ENCODE results near the gene BEGAIN. TPM values are rescaled to one million over a fixed set of nuclear protein-coding genes. Genes with fewer than 3 reads are reported as not detected.

The BEGAIN gene
- total RNA-seq, 1 donor from 2014 or later = under 0.01 TPM

DNA sequence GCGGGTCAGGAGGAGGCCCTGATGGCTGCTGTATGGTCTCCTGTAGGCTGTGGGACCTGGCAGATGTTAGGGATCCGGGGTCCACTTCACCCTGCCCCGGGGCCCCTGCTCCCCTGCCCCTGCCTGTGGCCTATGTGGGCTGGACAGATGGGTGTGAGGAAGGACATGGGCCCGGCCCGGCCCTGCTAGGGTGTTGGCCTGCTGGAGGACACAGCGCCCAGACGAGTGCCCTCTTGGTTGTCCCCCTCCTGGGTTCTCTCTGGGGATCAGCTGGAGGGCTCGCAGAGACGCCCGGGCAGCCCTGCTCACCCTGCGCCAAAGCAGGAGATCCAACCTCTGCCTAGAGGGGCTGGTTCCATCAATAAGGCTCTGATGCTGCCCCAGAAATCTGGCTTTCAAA, 36.2 kb downstream of the BEGAIN start:
- DNase-seq (ENCODE audit: low read depth in 2 of 2) = no peak

DNA sequence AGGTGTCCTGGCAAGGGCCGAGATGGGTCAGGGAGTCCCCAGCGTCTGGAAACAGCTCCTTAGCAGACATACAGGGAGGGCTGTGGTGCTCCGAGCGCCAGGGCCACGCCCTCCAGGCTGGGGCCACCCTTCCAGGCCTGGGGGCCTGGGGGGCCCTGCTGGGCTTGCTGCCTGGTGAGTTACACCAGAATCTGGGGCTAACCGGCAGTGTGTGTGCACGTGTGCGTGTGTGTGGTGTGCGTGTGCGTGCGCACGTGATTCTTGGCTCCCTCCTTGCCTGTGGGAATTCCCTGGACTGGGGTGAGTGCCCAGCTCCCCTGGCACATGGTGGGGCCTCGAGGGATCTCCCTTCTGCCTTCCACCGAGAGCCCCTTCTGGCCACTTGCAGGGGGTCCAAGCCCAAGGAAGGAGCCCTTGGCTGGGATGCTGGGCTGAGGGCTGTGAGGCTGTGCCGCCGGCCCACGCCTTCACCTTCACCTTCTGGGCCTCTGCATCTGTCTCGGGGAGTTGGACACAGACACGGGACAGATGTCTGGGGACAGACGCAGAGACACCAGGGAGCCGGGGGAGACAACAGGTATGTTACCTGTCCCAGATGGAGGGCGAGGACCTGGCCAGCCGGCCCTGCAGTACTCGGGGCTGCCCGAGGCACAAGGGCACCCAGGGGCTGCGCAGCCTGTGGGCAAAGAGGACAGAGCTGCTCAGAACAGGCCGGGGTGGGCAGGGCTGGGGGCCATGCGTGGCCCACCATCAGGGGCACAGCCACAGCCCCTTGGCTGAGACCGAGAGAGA, 37.2 kb downstream of the BEGAIN start:
- DNase-seq (ENCODE audit: low read depth in 2 of 2) = no peak

DNA sequence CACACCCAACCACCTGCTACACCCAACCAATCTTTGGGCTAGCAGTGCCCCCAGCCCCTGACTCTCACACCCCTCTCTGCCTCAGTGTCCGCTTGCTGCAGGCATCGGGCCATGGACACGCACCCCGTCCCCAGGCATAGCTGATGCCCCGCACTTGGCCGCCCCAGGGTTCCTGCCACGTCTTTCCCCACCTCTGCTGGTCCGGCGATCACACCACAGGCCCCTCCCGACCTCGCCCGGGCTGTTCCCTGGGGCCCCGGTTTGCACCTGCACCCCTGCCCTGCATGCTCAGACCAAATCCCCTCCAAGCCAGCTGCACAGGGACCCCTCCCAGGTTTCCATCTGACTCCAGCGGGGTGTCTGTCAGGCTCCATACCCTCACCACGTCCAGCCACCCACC, 38.3 kb downstream of the BEGAIN start:
- DNase-seq (ENCODE audit: low read depth in 2 of 2) = no peak

DNA sequence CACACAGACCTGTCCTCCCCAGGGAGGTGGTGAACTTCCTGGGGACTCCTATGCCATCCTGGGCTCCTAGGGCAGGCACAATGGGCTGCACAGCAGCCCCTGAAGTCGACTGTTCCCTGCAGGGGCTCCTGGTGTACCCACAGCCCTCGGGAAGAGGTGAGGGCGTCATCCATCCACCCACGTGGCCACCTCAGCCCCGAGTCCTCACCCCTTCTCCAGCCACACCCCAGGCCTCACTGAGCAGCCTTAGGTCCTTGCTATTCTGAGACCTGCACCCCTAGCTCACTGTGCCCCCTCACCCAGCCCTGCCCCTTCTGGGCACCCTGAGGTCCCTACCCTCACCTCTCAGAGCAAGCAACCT, 38.9 kb downstream of the BEGAIN start:
- no peak for DNase-seq (ENCODE audit: low read depth in 2 of 2)

DNA sequence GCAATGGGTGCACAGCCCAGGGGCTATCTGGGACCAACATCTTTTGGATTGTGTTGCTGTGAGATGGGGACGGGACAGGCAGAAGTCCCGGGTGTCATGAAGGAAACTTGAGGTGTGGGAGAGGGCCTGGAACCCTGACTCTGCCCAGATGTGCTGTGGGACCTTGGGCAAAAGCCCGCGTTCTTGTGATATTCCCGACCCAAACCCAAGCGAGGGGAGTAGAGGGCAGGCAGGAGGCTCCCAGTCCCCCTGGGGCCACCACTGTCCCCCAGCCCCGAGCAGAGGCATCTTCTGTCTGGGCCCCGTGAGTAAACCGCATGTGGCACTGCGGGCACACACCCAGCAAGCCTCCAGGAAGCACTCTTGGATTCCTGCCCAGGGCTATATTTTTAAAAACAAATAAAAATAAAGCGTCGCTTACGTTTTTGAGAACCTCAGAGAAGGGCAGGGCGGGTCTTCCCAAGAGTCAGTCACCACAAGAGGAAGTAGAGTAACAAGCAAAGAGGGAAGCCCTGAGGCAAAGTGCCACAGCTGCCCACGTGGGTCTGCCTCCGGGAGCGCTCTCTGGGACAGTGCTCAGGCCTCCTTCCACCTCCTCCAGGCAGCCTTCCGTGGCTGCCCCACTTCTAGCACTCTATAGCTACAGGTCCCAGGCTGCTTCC, 39.5 kb downstream of the BEGAIN start:
- DNase-seq (ENCODE audit: low read depth in 2 of 2) = peak in 1 of 2 donors; percentile 67

DNA sequence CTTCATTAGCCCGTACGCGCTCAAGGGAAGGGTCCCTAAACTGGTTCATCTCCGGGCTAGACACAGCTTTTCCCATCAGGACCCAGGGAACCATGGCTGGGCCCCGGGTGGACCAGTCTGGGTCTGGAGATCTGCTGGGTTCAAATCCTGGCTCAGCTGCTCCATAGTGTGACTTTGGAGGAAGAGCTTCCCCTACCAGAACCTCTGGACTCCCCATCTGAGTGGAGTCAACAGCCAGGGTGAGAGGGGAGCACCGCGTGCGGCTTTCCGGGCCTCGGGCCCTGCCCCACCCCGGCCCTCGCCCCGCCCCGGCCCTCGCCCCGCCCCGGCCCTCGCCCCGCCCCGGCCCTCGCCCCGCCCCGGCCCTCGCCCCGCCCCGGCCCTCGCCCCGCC, 41.2 kb downstream of the BEGAIN start:
- no peak for DNase-seq (ENCODE audit: low read depth in 2 of 2)

DNA sequence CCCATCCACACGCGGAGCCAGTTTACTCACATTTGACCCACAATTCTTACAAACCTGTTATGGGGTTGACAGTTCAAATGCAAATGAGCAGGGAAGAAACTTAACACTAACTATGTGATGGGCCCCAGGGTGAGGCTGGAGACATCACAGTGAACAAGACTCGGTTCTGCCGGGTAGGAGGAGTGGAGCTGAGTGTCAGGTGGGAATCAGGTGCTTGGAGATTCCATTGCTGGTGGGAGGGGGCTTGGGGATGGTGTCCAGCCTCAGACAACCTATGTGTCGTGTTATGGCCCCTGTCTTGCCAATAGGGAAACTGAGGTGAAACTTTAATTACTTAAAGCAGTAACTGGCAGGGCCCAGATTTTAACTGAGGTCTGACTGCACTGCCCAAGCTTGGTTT, 41.9 kb downstream of the BEGAIN start:
- DNase-seq (ENCODE audit: low read depth in 2 of 2) = no peak

DNA sequence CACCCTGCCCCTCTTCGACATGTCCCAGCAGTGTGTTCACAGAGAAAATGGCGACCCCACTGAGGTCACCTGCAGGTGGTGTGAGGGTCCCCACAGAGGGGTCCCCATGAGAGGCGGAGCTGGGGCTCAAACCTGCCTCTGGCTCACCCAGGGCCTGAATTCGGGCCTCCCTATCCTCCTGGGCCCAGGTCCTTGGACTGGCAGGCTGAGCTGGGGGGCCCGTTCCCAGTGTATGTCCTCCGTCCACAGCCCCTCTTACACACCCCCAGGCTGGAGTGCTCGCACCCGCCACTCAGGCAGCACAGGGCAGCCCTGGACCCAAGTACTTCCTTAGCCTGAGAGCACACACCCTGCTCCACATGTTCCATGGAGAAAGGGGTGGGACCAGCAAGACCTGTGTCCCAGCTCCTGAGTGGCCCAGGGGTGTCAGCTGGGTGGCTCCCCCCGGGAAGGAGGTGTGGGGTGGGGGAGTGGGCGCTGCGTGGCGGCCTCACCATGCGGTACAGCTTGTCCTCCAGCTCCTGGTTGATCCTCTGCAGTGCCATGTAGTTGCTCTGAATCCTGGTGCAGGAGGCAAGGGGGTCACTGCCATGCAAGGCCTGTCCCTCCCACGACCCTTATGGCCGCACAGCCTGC, 42.6 kb downstream of the BEGAIN start:
- DNase-seq (ENCODE audit: low read depth in 2 of 2) = no peak

DNA sequence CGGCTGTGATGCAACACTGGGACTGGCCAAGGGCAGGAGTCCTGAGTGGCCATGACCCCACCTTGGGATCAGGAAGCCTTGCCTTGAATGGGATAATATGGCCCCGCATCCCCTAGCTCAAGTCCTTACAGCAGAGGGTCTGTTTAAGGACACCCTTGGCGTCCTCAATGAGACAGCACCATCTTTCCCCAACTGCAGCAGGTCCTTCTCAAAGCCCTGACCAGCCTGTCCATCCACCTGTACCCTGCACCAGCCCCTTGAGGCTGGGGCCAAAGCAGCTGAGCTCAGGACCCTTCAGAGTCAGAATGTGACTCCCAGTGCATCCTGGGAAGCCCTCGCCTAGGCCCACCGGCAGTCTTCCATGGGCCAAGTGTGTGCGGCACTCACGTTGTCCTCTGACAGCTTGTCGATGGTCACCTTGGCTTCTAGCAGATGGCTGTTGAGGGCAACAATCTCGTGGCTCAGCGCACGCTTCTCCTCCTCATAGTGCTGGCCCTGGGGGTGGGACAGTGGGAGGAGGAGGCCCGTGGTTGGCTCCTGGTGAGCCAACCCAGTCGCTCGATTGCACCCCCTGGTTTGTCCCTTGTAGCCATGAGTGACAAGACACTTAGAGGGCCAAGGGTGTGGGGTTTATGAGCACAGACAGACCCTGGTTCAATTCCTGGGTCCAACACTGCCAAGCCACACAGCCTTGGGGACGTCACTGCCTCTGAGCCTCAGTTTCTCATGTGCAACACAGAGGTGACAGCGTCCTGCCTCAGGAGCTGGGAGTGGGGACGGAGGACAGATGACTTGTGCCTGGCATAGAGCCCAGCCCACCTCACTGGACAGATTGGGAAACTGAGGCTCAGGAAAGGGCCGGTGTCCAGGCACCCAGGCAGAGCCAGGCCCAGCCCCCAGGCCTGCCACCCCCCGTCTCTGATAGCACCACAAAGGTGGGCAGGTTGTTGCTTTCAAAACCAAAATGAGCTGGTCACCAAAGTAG, 43.5 kb downstream of the BEGAIN start:
- DNase-seq (ENCODE audit: low read depth in 2 of 2) = no peak

DNA sequence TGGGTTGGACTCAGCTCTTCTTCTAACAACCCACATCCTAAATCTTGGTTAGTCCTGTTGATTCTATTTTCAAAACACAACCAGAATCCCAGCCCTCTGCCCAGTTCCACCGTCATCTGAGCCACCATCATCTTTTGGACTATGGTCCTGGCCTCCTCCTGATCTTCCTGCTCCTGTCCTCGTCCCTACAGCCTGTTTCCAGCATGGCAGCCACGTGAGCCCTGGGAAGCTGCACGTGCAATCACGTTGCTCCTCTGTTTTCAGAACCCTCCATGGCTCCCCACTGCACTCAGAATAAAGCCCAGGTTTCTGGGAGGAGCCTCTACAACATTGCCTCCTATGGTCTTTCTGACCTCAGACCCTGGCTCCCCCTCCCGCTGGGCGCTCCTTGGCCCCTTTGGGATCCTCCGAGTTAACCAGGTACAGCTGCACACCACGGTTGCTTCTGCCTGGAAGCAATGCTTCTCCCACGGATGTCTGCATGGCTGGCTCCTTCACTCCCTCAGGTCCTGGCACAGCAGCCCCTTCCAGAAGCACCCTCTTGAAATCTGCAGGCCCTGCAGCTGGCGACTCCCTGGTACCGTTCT, 44.5 kb downstream of the BEGAIN start:
- no peak for DNase-seq (ENCODE audit: low read depth in 2 of 2)

DNA sequence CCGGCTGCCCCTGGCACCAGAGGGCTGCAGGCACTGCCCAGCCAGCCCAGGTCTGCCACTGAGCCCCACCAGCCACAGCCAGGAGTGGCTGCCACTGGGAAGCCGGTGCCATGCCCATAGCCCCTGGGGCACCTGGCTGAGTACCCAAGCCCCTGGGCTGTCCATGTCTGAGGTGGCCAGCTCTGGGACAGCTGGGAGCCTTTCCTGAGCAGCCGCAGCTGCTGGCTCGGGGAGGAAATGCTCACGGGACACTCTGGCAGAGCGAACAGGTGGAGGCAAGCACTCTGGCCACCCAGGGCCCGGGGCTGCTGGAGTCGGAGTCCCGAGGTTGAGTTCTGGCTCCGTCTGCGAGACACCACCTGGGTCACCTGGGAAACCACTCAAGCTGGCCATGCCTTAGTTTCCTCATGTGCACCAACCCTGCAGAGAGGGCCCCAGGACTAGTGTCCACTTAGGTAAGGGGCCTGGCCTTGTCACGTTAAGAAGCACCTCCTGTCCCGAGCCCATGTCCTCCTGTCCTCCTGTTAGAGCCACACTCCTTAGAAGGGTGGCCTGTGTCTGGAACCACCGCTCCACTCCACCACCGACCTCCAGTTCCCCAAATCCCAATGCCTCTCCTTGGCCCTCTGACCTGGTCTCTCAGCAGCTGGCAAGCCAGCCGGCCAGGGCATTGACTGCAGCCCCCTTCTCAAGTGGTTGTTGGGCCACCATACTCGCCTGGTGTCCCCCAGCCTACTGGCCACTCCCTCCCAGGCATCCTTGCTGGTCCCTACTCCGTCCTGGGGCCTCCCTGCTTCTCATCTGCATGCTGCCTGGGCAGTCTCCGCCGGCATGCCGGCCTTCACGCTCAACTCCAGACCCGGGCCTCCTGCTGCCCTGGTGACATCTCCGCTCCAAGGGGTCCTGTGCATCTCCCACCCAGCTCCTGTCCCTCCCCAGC, 45.3 kb downstream of the BEGAIN start:
- no peak for DNase-seq (ENCODE audit: low read depth in 2 of 2)

DNA sequence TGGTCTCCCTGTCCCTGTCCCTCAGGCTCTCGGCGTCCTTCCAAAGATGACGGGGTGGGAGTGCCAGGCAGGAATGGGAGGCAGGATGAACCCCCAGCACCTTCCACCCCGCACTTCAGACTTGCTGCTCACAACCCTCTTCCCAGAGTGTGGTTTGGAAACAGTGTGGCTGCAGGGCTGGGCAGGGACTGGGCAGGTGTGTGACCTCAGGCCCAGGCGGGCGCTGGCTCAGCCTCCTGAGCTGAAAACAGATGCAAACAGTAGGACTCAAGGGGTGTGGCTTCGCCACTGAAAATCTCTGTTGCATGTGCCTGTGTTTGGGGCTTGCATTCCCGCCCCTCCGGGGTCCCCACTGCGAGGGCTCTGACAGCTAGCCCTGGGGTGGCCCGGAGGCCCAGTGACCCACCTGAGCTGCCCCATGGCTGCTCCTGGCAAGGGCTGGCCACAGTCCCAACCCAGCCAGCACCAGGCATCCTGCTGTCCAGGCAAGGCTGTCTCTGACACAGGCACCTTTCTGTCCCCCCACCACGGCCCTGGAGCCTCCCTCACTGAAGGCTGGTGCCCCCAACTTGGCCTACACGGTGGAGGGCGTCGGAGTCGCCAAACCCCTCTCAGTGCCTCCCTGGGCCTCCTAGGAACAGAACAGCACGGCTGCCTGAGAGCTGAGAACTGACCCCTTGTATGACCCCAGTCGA, 46.1 kb downstream of the BEGAIN start:
- no peak for DNase-seq (ENCODE audit: low read depth in 2 of 2)

DNA sequence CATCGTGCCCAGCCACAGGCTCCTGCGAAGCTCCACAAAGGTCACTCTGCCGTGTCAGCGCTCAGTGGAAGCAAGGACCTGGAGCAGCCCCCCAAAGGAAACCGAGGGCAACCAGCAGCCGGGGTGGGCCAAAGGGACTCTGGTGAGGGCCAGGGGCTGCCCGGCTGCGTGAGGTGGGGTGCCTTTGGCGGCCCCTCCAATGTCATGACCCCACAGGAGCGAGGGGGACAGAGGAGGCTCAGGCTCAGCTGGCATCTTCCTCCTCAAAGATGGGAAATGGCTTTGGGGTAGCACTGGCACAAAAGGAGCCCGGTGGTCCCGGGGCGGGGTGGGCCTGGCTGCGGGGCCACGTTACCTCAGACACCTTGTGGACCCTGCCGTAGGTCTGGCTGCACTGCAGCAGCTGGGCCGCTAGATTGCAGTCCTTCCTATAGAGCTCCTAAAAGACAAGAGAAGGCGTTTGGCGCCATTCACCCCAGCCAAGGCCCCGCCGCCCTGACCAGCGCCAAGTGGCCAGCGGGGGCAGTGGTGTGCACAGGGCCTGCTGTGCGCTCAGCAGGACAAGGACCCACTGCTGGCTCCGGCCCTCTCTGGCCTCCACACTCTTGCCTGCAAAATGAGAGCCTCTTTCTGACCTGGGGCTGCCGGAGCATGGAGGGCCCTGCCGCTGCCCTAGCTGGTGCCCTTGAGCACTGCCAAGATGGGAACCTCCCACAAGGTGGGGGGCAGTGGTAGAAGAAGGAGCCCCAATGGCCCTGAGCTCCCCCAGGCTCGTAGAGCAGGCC, 46.9 kb downstream of the BEGAIN start:
- no peak for DNase-seq (ENCODE audit: low read depth in 2 of 2)

DNA sequence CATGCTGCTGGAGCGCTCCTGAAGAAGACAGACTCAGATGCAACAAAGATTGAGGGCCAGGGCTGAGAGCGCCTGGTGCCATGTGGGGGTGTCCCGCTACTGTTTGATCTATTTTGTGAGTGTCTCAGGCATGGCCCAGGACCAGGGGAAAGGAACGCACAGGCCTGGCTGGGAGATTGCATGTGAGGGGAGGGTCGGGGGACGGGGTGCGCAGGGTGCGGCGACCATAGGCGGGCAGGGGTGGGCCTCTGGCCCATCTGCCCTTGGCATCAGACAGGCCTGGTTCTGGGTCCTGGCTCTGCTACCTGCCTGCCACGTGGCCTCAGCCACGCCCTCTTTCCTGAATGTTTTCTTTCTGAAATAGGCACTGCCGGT, 47.5 kb downstream of the BEGAIN start:
- DNase-seq (ENCODE audit: low read depth in 2 of 2) = no peak

DNA sequence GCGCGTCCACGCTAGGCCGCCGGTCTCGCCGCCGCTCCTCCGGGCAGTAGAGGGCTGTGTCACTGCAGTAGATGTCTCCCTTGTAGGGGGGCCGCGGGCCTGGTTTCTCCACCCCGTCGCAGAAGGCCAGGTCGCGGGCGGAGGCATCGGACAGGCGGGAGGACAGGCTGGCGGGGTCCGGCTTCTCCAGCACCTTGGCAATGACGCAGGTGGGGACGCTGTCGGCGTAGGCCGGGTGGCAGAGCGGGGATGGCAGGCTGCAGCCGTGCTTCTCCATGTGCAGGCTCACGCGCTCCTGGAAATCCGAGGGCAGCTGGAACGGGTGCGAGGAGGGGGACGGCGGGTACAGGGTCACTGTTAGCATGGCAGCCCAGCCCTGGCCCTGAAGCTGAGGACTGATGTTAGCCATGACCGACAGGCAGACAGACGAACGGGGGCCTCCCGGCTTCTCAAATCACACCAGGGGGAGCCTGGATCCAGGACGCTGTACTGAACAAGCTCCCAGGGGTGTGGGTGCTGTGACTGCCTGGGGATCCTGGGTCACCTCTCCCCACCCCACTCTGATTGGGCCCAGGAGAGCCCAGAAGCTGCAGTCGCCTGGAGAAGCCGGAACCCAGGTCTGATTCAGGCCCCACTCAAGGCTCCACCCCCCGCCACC, 48.1 kb downstream of the BEGAIN start:
- no peak for DNase-seq (ENCODE audit: low read depth in 2 of 2)

DNA sequence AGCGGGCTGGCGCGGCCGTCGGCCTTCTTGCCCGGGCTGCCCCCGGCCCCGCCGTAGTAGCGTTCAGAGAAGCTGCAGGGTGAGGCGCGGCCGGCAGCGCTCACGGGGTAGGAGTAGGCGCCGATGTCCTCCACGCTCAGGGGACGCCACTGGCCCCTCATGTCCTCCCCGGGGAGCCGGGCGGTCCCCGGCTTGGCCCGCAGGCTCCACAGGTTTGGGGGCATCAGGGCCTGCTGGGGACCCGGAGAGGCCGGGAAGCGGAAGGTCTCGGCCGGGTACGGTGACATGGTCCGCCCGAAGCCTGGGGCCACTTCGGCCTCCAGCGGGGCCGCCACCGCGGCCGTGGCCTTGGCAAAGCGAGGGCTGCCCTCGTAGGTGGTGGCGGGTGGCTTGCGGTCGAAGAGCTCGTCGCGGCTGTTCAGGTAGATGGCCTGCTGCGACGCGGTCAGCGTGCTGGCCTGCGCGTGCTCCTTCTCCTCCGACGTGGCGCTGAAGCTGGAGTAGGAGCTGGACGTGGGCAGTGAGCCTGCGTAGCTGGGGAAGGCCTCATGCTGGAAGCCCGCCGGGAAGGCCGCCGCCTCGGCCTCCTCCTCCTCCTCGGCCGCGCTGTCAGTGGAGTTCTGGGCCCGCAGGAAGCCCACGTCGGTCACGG, 48.7 kb downstream of the BEGAIN start:
- no peak for DNase-seq (ENCODE audit: low read depth in 2 of 2)

DNA sequence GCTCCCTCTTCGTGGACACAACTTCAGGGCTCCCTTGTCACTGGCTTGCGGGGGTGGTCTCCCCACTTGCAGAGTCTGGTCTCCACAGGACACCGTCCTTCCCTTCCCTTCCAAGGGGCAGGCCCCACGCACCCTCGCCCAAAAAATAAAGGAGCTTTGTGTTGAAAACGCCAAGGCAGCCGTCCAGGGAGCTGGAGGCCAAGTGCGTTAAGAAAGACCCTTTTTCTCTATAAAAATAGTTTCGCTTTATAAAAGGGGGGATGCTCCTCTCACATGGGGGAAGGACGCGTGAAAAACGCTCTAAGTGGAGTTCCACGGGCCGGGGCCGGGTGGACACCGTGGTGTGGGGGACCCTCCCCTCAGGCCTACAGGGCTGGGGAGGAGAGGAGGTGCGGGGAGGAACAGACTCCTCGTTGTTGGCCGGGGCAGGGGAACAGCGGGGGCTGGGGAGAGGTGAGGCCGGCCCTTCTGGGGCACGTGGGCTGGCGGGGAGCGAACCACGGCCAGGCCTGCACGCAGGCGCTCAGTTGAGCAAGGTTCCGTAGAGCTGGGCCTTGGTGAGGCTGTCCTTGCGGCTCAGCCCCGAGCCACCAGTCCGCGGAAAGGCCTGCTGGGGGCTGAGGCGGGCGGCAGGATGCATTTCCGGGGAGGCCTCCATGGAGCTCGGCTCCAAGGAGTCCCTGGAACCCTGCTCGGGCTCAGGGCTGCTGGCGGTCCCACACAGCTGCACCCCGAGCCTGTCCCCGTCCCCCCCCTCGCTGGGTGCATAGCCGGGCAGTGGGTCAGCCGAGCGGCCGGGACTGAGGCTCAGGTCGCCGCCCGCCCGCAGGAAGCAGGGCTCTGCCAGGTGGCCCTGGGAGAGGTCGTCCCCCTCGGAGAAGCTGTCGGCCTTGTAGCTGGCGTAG, 49.5 kb downstream of the BEGAIN start:
- DNase-seq (ENCODE audit: low read depth in 2 of 2) = no peak

Data from dermis microvascular lymphatic vessel endothelial cell (primary cell).